Gastroesophageal sphincter (tissue), 4 donors: Measurements from ENCODE around the gene PNLIPRP1. TPM values are rescaled to one million over a fixed set of nuclear protein-coding genes. Genes with fewer than 3 reads are reported as not detected.

ENCODE experiments used
- ATAC-seq: fragments of 150-250 bp; one replicate; pipeline ENCODE4 v1.9.1; 2016; ENCODE audit warnings: mild to moderate bottlenecking, moderate library complexity
- H3K27ac ChIP-seq, 4 donors: fragments of 200-600 bp; sonication (generic) in 3 of 4; 1 replicate in 3 of 4; 2 replicates in 1 of 4; pipeline ENCODE4 v1.5.1; 2016 to 2019
- H3K27me3 ChIP-seq: fragments of 200-600 bp; sonication (generic); one replicate; pipeline ENCODE4 v1.5.1; 2019
- H3K36me3 ChIP-seq, 2 donors: fragments of 200-600 bp; sonication (generic); one replicate each; pipeline ENCODE4 v1.5.1; 2019; ENCODE audit warnings: control low read depth in 1 of 2
- H3K4me1 ChIP-seq, 3 donors: fragments of 200-600 bp; sonication (generic); 1 replicate in 2 of 3; 2 replicates in 1 of 3; pipeline ENCODE4 v1.5.1; 2016 to 2019; ENCODE audit warnings: control low read depth in 2 of 3
- H3K4me3 ChIP-seq, 2 donors: fragments of 200-600 bp; sonication (generic); one replicate each; pipeline ENCODE4 v1.5.1; 2019; ENCODE audit warnings: mild to moderate bottlenecking in 1 of 2, moderate library complexity in 1 of 2
- H3K9me3 ChIP-seq, 3 donors: fragments of 200-600 bp; sonication (generic); one replicate each; pipeline ENCODE4 v1.5.1; 2017 to 2019; ENCODE audit warnings: control low read depth in 2 of 3
- CTCF ChIP-seq, 4 experiments: fragments of 200-600 bp in 2 of 4; fragments of 450-650 bp in 2 of 4; sonication (generic) in 1 of 4; IDR thresholded peaks; one replicate each; pipeline ENCODE4 v1.5.1; 2017 to 2019; ENCODE audit warnings: antibody characterized with exemption in 4 of 4, mild to moderate bottlenecking in 2 of 4, moderate library complexity in 2 of 4
- EP300 ChIP-seq: sonication (generic); formaldehyde crosslinking; IDR thresholded peaks from one replicate; pipeline ENCODE4 v1.6.1; 2017; ENCODE audit warnings: antibody characterized with exemption, mild to moderate bottlenecking
- POLR2A ChIP-seq, 2 donors: fragments of 450-650 bp; IDR thresholded peaks; one replicate each; pipeline ENCODE4 v1.6.1; 2017; ENCODE audit warnings: antibody characterized with exemption in 2 of 2, mild to moderate bottlenecking in 2 of 2, moderate library complexity in 1 of 2
- POLR2AphosphoS5 ChIP-seq: sonication (generic); formaldehyde crosslinking; IDR thresholded peaks from one replicate; pipeline ENCODE4 v1.6.1; 2017; ENCODE audit warnings: antibody characterized with exemption
- WGBS, 2 donors: methylation state at CpG; one replicate each; pipeline ENCODE4 v1.1.5; 2018; ENCODE audit warnings: low coverage in 1 of 2; 5-methylcytosine and 5-hydroxymethylcytosine counted together
- total RNA-seq, 4 donors: library from RNA; depleted of rRNA; stranded (reverse); fragments of >200 nt; gene quantifications; one replicate each; pipeline ENCODE4 v1.1.0, GENCODE V29; 2016

Gene PNLIPRP1
- total RNA-seq, 4 donors from 2014 or later, result not detected

GRCh38 chr10:116629340-116629739, 38.6 kb downstream of the PNLIPRP1 start:
- no peak overlapping the region for H3K4me3 ChIP-seq
- H3K36me3 ChIP-seq, result no peaks in the 10 kb centered on the region
- no peaks in the 10 kb centered on the region for H3K9me3 ChIP-seq
- peaks cover 0 to 9% (median 0%) of the 10 kb centered on the region in 3 donors for H3K4me1 ChIP-seq
- peaks cover 35% of the 10 kb centered on the region for H3K27me3 ChIP-seq
- WGBS, 2 donors, result 74 to 80% methylated on average over 1 to 4 of the region's 4 CpGs
- ATAC-seq, result no peak
- no peak overlapping the region for H3K27ac ChIP-seq
- TF ChIP-seq EP300, result no peak
- TF ChIP-seq POLR2A (IDR thresholded peaks at IDR 0.05), result no peak
- no peak for TF ChIP-seq CTCF (IDR thresholded peaks at IDR 0.05)
- TF ChIP-seq POLR2AphosphoS5, result no peak

GRCh38 chr10:116630020-116630419, 39.3 kb downstream of the PNLIPRP1 start:
- Histone ChIP-seq H3K36me3 (no peaks in the 10 kb centered on the region), H3K4me1 (peaks cover 0 to 9% (median 0%) of the 10 kb centered on the region in 3 donors), H3K27ac (no peak overlapping the region), H3K4me3 (no peak overlapping the region), H3K27me3 (peaks cover 28% of the 10 kb centered on the region), H3K9me3 (no peaks in the 10 kb centered on the region)
- ATAC-seq, result no peak
- TF ChIP-seq POLR2A (IDR thresholded peaks at IDR 0.05) (no peak), POLR2AphosphoS5 (no peak), CTCF (IDR thresholded peaks at IDR 0.05) (no peak), EP300 (no peak)
- 72 to 77% methylated on average over 2 of the region's 2 CpGs for WGBS, 2 donors

- Histone ChIP-seq H3K27ac (no peak overlapping the region), H3K36me3 (no peaks in the 10 kb centered on the region), H3K27me3 (peaks cover 12% of the 10 kb centered on the region), H3K9me3 (no peaks in the 10 kb centered on the region), H3K4me3 (no peak overlapping the region), H3K4me1 (peaks cover 0 to 9% (median 0%) of the 10 kb centered on the region in 3 donors)
- TF ChIP-seq POLR2AphosphoS5 (no peak), POLR2A (IDR thresholded peaks at IDR 0.05) (no peak), CTCF (IDR thresholded peaks at IDR 0.05) (no peak), EP300 (no peak)
- ATAC-seq, result no peak
- 80% methylated on average over 1 to 4 of the region's 6 CpGs for WGBS, 2 donors
Observed at GRCh38 chr10:116631871-116632295, 41.1 kb downstream of the PNLIPRP1 start.

- no peak for TF ChIP-seq EP300
- no peak for ATAC-seq
- H3K4me3 ChIP-seq, result no peak overlapping the region
Observed at GRCh38 chr10:116632596-116633215, 41.9 kb downstream of the PNLIPRP1 start.

GRCh38 chr10:116633216-116633600, 42.4 kb downstream of the PNLIPRP1 start:
- TF ChIP-seq CTCF (IDR thresholded peaks at IDR 0.05), result no peak
- no peak for TF ChIP-seq EP300
- no peak for TF ChIP-seq POLR2AphosphoS5
- TF ChIP-seq POLR2A (IDR thresholded peaks at IDR 0.05), result no peak
- WGBS, 2 donors, result 94 to 95% methylated on average over 8 of the region's 8 CpGs

More at GRCh38 chr10:116632596-116633215, 41.9 kb downstream of the PNLIPRP1 start:
- Histone ChIP-seq H3K27ac (no peak overlapping the region), H3K27me3 (peaks cover 4% of the 10 kb centered on the region), H3K9me3 (no peaks in the 10 kb centered on the region), H3K4me1 (peaks cover 0 to 2% (median 0%) of the 10 kb centered on the region in 3 donors), H3K36me3 (no peaks in the 10 kb centered on the region)
- WGBS, 2 donors, result 81 to 85% methylated on average over 4 to 7 of the region's 17 CpGs

More at GRCh38 chr10:116633216-116633600, 42.4 kb downstream of the PNLIPRP1 start:
- no peak overlapping the region for H3K27ac ChIP-seq
- no peak for ATAC-seq
- H3K27me3 ChIP-seq, result no peaks in the 10 kb centered on the region
- no peaks in the 10 kb centered on the region for H3K9me3 ChIP-seq
- no peaks in the 10 kb centered on the region for H3K36me3 ChIP-seq
- no peaks in the 10 kb centered on the region for H3K4me1 ChIP-seq
- H3K4me3 ChIP-seq, result no peak overlapping the region
